HG03139 (cell line): ENCODE measurements around the gene KAT8.
"Not testable (repeated sequence)": the region's sequence is repeated elsewhere in the genome, so short reads cannot be mapped to it uniquely, and the experiment has no call there.

Experiments
- ATAC-seq: cut with Tn5 transposase; IDR thresholded peaks from one replicate; pipeline ENCODE4 v1.9.1; 2021; ENCODE audit not compliant: unreplicated experiment

Gene KAT8

GRCh38 chr16:31144418-31144817 lies 27.0 kb downstream of the KAT8 start:
- not testable (repeated sequence) for ATAC-seq

- no peak for ATAC-seq
Observed at GRCh38 chr16:31145398-31145990, 28.0 kb downstream of the KAT8 start.

- no peak for ATAC-seq
Observed at GRCh38 chr16:31147574-31147973, 30.1 kb downstream of the KAT8 start.

GRCh38 chr16:31148281-31148728 lies 30.8 kb downstream of the KAT8 start:
- no peak for ATAC-seq

GRCh38 chr16:31148896-31149295 lies 31.4 kb downstream of the KAT8 start:
- no peak for ATAC-seq

GRCh38 chr16:31149332-31149731 lies 31.9 kb downstream of the KAT8 start:
- no peak for ATAC-seq

GRCh38 chr16:31149894-31150890 lies 32.7 kb downstream of the KAT8 start, which contains the start of gene PRSS36:
Gene PRSS36, minus strand, starts transcription at chr16:31150066. Its CDS starts 31 bp downstream, at chr16:31150035.
- no peak for ATAC-seq

- not testable (repeated sequence) for ATAC-seq
Observed at GRCh38 chr16:31150976-31151375, 33.5 kb downstream of the KAT8 start.

- ATAC-seq: no peak
Observed at GRCh38 chr16:31157136-31157535, 39.7 kb downstream of the KAT8 start.

GRCh38 chr16:31167315-31167714 lies 49.9 kb downstream of the KAT8 start:
- ATAC-seq: no peak

- ATAC-seq: no peak
Observed at GRCh38 chr16:31168848-31169247, 51.4 kb downstream of the KAT8 start.

- not testable (repeated sequence) for ATAC-seq
Observed at GRCh38 chr16:31170048-31170447, 52.6 kb downstream of the KAT8 start.

- no peak for ATAC-seq
Observed at GRCh38 chr16:31177136-31177535, 59.7 kb downstream of the KAT8 start.

GRCh38 chr16:31179219-31179746 lies 61.8 kb downstream of the KAT8 start:
- ATAC-seq: peak; percentile 0

GRCh38 chr16:31179747-31180459 lies 62.4 kb downstream of the KAT8 start, which contains the start of gene FUS:
Gene FUS, plus strand, starts transcription at chr16:31180139. Its CDS starts 76 bp downstream, at chr16:31180215.
- peak; percentile 42 for ATAC-seq
